Spinal cord (tissue), 10 donors: Measurements from ENCODE around the gene PCGF6. TPM values are rescaled to one million over a fixed set of nuclear protein-coding genes. Genes with fewer than 3 reads are reported as not detected.
A peak's percentile ranks its signal among the peaks of the same experiment; 100 is the strongest.

Experiments
- DNase-seq, 6 donors: peaks; one replicate each; pipeline versions ENCODE4 v3.0.0 to v3.0.0-alpha.2; 2013 to 2015; ENCODE audit warnings: low spot score in 6 of 6, low read depth in 4 of 6
- H3K27ac ChIP-seq: one replicate; pipeline ENCODE4 v1.5.1; 2013; ENCODE audit warnings: low read depth, low read length, control low read depth
- H3K27me3 ChIP-seq: one replicate; pipeline ENCODE4 v1.6.1; 2013; ENCODE audit warnings: low read length; ENCODE audit not compliant: control insufficient read depth, insufficient read depth
- H3K36me3 ChIP-seq: one replicate; pipeline ENCODE4 v1.6.1; 2013; ENCODE audit warnings: low read length; ENCODE audit not compliant: control insufficient read depth, insufficient read depth
- H3K4me1 ChIP-seq: one replicate; pipeline ENCODE4 v1.6.1; 2013; ENCODE audit warnings: low read length; ENCODE audit not compliant: control insufficient read depth, insufficient read depth
- H3K4me3 ChIP-seq: one replicate; pipeline ENCODE4 v1.5.1; 2013; ENCODE audit warnings: low read depth, low read length, control low read depth
- H3K9me3 ChIP-seq: one replicate; pipeline ENCODE4 v1.6.1; 2013; ENCODE audit warnings: low read length; ENCODE audit not compliant: control insufficient read depth, insufficient read depth
- WGBS: methylation state at CpG from one replicate; pipeline ENCODE4 v1.1.5; 2013; ENCODE audit warnings: missing lambda C conversion rate; ENCODE audit not compliant: insufficient coverage; 5-methylcytosine and 5-hydroxymethylcytosine counted together
- polyA plus RNA-seq, 2 donors: library from polyadenylated mRNA; unstranded; fragments of 120-200 nt; gene quantifications; one replicate each; pipeline ENCODE4 v1.2.1, GENCODE V29; 2013; ENCODE audit not compliant: insufficient read length in 2 of 2
- total RNA-seq, 2 donors: library from RNA; depleted of rRNA in 1 of 2; stranded (reverse); fragments of 120-200 nt in 1 of 2; fragments of >200 nt in 1 of 2; gene quantifications; one replicate each; pipeline versions ENCODE4 v1.2.3 to v1.2.4, GENCODE V29; 2013 to 2014
- donor health status: healthy.

The PCGF6 gene
- total and polyA plus RNA-seq, 4 donors, result 11.2 to 11.8 (median 11.3) TPM

DNA sequence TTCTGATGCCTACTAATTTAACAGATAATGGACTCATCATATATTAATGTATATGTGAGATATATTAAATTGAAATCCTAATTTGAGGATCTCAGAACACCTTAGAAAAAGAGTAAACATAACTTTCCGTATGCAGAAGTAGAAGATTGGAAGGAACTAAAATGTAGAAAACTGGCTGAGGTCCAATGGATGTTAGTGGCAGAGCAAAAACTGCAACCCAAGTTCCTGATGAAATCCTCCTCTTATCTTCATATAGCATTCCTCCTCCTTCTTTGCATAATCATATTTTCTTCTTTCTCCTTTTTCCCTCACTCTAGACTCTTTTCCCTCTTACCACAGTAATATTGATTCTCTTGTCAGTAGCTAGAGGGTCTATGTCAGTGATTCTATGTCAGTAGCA lies 68.0 kb downstream of the PCGF6 start:
- Histone ChIP-seq H3K27me3 (peaks cover 10% of the 10 kb centered on the region), H3K27ac (no peak overlapping the region), H3K4me3 (no peak overlapping the region), H3K36me3 (peaks cover 3% of the 10 kb centered on the region), H3K9me3 (no peaks in the 10 kb centered on the region), H3K4me1 (peaks cover 8% of the 10 kb centered on the region)
- WGBS, result no CpG with 5 or more reads among the region's 1 CpG
- DNase-seq, result no peak

- WGBS, result 0% methylated on average over 14 of the region's 14 CpGs
- Histone ChIP-seq H3K9me3 (no peaks in the 10 kb centered on the region), H3K4me3 (peak overlapping the region; percentile 26), H3K36me3 (peaks cover 3% of the 10 kb centered on the region), H3K4me1 (peaks cover 13% of the 10 kb centered on the region), H3K27ac (peak overlapping the region; percentile 33), H3K27me3 (peaks cover 14% of the 10 kb centered on the region)
- DNase-seq, result peak in 4 of 6 donors; percentile 67 to 98 (median 82)
These were observed 69.2 kb downstream of the PCGF6 start for GRCh38 chr10:103281753-103282152.

GRCh38 chr10:103280506-103280905 lies 70.4 kb downstream of the PCGF6 start:
- Histone ChIP-seq H3K27me3 (peaks cover 23% of the 10 kb centered on the region), H3K27ac (peak overlapping the region; percentile 15), H3K4me1 (peaks cover 19% of the 10 kb centered on the region), H3K4me3 (peak overlapping the region; percentile 39), H3K36me3 (peaks cover 3% of the 10 kb centered on the region), H3K9me3 (no peaks in the 10 kb centered on the region)
- WGBS, result 63% methylated on average over 2 of the region's 2 CpGs
- peak in 1 of 6 donors; percentile 60 for DNase-seq

DNA sequence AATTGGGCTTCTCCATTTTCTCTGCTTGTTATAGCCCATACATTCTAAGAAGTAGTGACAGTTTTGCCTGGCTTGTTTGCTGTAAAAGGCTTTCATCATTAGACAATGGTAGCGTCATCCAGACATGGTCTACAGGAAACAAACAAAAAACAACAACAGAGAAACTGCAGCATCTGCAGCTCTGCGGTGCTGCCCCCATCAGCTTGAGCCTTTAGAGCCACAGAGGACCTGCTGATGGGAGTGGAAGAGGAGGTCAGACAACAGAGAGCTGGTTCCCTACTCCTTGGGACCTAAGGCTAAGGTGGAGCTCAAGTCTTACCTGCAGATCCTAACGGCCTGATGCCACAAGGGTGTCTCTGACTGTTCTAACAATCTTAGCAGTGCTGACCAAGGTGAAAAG lies 70.9 kb downstream of the PCGF6 start:
- H3K27ac ChIP-seq, result no peak overlapping the region
- H3K4me3 ChIP-seq, result peak overlapping the region; percentile 39
- H3K4me1 ChIP-seq, result peaks cover 19% of the 10 kb centered on the region
- peak in 2 of 6 donors; percentile 23 to 87 for DNase-seq
- WGBS, result 14% methylated on average over 2 of the region's 3 CpGs
- H3K27me3 ChIP-seq, result peaks cover 23% of the 10 kb centered on the region
- no peaks in the 10 kb centered on the region for H3K9me3 ChIP-seq
- H3K36me3 ChIP-seq, result peaks cover 3% of the 10 kb centered on the region

- peaks cover 23% of the 10 kb centered on the region for H3K27me3 ChIP-seq
- H3K4me3 ChIP-seq, result peak overlapping the region; percentile 39
- peaks cover 19% of the 10 kb centered on the region for H3K4me1 ChIP-seq
- DNase-seq, result peak in 2 of 6 donors; percentile 70 to 73
- H3K9me3 ChIP-seq, result no peaks in the 10 kb centered on the region
- H3K27ac ChIP-seq, result no peak overlapping the region
- under 1% methylated on average over 11 of the region's 11 CpGs for WGBS
- H3K36me3 ChIP-seq, result peaks cover under 1% of the 10 kb centered on the region
These were observed 72.1 kb downstream of the PCGF6 start for GRCh38 chr10:103278862-103279298.

DNA sequence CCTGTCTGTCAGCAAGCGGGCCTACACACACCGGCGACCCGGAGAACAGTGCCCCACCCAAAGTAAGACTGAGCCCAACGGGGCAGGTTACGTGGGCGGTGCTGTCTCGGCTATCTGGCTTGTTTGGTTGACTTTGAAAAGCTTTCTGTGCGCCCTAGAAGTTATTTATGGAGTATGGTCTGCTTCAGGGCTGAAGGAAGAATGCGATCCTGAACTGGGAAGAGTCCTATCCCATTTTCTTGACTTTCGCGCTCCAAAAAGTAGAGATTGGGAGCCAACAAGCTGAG lies 72.5 kb downstream of the PCGF6 start:
- WGBS, result 14% methylated on average over 11 of the region's 12 CpGs
- Histone ChIP-seq H3K4me1 (peaks cover 19% of the 10 kb centered on the region), H3K27ac (no peak overlapping the region), H3K9me3 (no peaks in the 10 kb centered on the region), H3K4me3 (peak overlapping the region; percentile 39), H3K36me3 (no peaks in the 10 kb centered on the region), H3K27me3 (peaks cover 23% of the 10 kb centered on the region)
- DNase-seq, result no peak

DNA sequence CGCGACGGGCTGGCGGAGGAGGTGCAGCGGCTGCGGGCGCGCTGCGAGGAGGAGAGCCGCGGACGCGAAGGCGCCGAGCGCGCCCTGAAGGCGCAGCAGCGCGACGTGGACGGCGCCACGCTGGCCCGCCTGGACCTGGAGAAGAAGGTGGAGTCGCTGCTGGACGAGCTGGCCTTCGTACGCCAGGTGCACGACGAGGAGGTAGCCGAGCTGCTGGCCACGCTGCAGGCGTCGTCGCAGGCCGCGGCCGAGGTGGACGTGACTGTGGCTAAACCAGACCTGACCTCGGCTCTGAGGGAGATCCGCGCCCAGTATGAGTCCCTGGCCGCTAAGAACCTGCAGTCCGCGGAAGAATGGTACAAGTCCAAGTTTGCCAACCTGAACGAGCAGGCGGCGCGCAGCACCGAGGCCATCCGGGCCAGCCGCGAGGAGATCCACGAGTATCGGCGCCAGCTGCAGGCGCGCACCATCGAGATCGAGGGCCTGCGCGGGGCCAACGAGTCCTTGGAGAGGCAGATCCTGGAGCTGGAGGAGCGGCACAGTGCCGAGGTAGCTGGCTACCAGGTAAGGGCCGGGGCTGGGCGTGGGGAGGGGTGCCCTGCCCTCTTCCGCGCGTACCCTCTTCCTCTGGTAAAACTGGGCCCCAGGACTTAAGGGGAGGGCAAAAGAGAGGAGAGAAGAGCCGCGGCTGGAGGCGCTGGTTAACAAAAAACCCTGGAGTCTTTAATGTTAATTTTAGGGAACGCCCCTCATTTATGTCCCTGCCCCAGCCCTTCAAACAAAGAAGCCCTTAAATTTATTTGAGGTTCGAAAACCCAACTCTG lies 73.0 kb downstream of the PCGF6 start:
- no peak overlapping the region for H3K27ac ChIP-seq
- 2% methylated on average over 72 of the region's 76 CpGs for WGBS
- DNase-seq, result peak in 2 of 6 donors; percentile 28 to 46

GRCh38 chr10:103276896-103277712 lies 73.8 kb downstream of the PCGF6 start, which contains the start of gene INA:
Gene INA (plus strand): TSS chr10:103277138. CDS start chr10:103277212, 74 bp downstream.
- no peaks in the 10 kb centered on the region for H3K9me3 ChIP-seq
- peaks cover 23% of the 10 kb centered on the region for H3K27me3 ChIP-seq
- H3K36me3 ChIP-seq, result no peaks in the 10 kb centered on the region
- peaks cover 19% of the 10 kb centered on the region for H3K4me1 ChIP-seq
- WGBS, result under 1% methylated on average over 105 of the region's 105 CpGs
- no peak within 1 kb of the TSS for H3K27ac ChIP-seq
- peak in 5 of 6 donors; percentile 55 to 97 (median 76) for DNase-seq
- peak within 1 kb of the TSS; percentile 42 for H3K4me3 ChIP-seq

More for the DNA sequence above, 73.0 kb downstream of the PCGF6 start:
- Histone ChIP-seq H3K27me3 (peaks cover 23% of the 10 kb centered on the region), H3K4me3 (peak overlapping the region; percentile 39), H3K9me3 (no peaks in the 10 kb centered on the region), H3K36me3 (no peaks in the 10 kb centered on the region), H3K4me1 (peaks cover 19% of the 10 kb centered on the region)

DNA sequence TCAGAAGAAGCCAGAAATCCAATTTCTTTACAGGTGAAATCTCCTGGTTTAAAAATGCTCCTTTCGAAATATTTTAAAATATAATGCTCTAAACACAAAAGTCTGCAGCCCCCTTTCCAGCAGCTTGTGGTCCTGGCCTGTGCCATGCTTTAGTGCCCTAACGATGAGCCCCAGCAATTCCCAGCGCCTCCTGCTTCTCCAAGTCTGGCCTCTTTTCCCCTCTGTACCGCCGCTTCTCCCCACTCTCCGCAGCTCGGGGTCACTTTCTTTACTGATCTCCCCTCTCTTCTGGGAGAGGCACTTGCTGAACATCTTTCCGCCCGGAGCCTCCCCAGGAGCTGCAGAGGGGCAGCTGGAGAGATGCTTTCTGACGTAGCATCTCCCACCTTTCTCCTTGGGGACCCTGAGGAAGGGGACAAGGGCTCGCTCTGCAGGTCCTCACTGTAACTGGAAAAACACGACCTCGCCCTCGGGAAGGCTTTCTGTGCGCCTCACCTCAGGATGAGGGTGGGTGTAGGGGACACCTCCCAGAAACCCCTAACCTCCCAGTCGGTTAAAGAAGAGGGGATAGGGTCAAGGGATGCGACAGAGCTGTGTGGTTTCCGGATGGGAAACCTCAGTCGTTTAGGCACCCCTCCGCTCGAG lies 74.6 kb downstream of the PCGF6 start:
- DNase-seq, result peak in 1 of 6 donors; percentile 60
- Histone ChIP-seq H3K36me3 (no peaks in the 10 kb centered on the region), H3K27me3 (peaks cover 23% of the 10 kb centered on the region), H3K9me3 (no peaks in the 10 kb centered on the region), H3K4me3 (peak overlapping the region; percentile 42), H3K27ac (no peak overlapping the region), H3K4me1 (peaks cover 14% of the 10 kb centered on the region)
- WGBS, result 11% methylated on average over 16 of the region's 21 CpGs
